HL-60 (cell line): ENCODE results near the gene MACROD2.

Experiments used
- DNase-seq, 2 experiments: peaks; one replicate each; pipeline ENCODE4 v3.0.0-alpha.2; 2010 to 2020; ENCODE audit warnings: low read depth in 1 of 2, low spot score in 1 of 2
- H3K27ac ChIP-seq: fragments of 250-450 bp; sonication (Bioruptor Pico); replicated peaks from 2 replicates; pipeline ENCODE4 v1.5.1; 2020; ENCODE audit warnings: mild to moderate bottlenecking, moderate library complexity
- H3K27me3 ChIP-seq: fragments of 250-450 bp; sonication (Bioruptor Pico); 2 replicates; pipeline ENCODE4 v1.5.1; 2021; ENCODE audit warnings: mild to moderate bottlenecking, moderate library complexity; ENCODE audit not compliant: insufficient read depth, poor library complexity, severe bottlenecking
- H3K4me3 ChIP-seq: replicated peaks from 2 replicates; pipeline ENCODE4 v1.5.1; 2011; ENCODE audit warnings: mild to moderate bottlenecking, control low read depth, low read length; ENCODE audit not compliant: insufficient read depth
- CTCF ChIP-seq: IDR thresholded peaks from one replicate; pipeline ENCODE4 v1.5.1; 2011; ENCODE audit warnings: low read length, control low read depth, inconsistent platforms; ENCODE audit not compliant: insufficient read depth
- GABPA ChIP-seq: IDR thresholded peaks from 2 replicates; pipeline ENCODE4 v1.6.1; 2012; ENCODE audit warnings: low read depth
- POLR2AphosphoS5 ChIP-seq: IDR thresholded peaks from 2 replicates; pipeline ENCODE4 v1.6.1; 2012; ENCODE audit warnings: low read depth
- REST ChIP-seq: IDR thresholded peaks from 2 replicates; pipeline ENCODE4 v1.6.1; 2012; ENCODE audit warnings: low read depth; ENCODE audit not compliant: insufficient replicate concordance
- SPI1 ChIP-seq: IDR thresholded peaks from 2 replicates; pipeline ENCODE4 v1.6.1; 2012; ENCODE audit warnings: low read depth, mild to moderate bottlenecking, borderline replicate concordance

The MACROD2 gene

GRCh38 chr20:14673164-14673563 is 677.8 kb downstream of the MACROD2 start:
- DNase-seq: no peak
- TF ChIP-seq GABPA (no peak), POLR2AphosphoS5 (no peak), SPI1 (no peak), REST (no peak), CTCF (no peak)
- Histone ChIP-seq H3K4me3 (no peak overlapping the region), H3K27ac (no peak overlapping the region), H3K27me3 (no peaks in the 10 kb centered on the region)

- Histone ChIP-seq H3K27ac (no peak overlapping the region), H3K4me3 (no peak overlapping the region), H3K27me3 (no peaks in the 10 kb centered on the region)
- DNase-seq: no peak
- TF ChIP-seq CTCF (no peak), GABPA (no peak), SPI1 (no peak), REST (no peak)
Measured at GRCh38 chr20:14677455-14677854, 682.1 kb downstream of the MACROD2 start.

GRCh38 chr20:14685183-14685582 is 689.9 kb downstream of the MACROD2 start:
- H3K4me3 ChIP-seq: no peak overlapping the region
- DNase-seq: no peak
- H3K27ac ChIP-seq: no peak overlapping the region
- TF ChIP-seq CTCF: no peak
- no peak for TF ChIP-seq SPI1
- no peak for TF ChIP-seq POLR2AphosphoS5
- TF ChIP-seq REST: no peak
- H3K27me3 ChIP-seq: no peaks in the 10 kb centered on the region
